ENCODE data around the gene RFT1. TPM values are rescaled to one million over a fixed set of nuclear protein-coding genes. Genes with fewer than 3 reads are reported as not detected.
A peak's percentile ranks its signal among the peaks of the same experiment; 100 is the strongest.
"Not testable (repeated sequence)": the region's sequence is repeated elsewhere in the genome, so short reads cannot be mapped to it uniquely, and the experiment has no call there.

The RFT1 gene
- total RNA-seq, 2 experiments from 2014 or later = 42.5 to 42.9 TPM

DNA sequence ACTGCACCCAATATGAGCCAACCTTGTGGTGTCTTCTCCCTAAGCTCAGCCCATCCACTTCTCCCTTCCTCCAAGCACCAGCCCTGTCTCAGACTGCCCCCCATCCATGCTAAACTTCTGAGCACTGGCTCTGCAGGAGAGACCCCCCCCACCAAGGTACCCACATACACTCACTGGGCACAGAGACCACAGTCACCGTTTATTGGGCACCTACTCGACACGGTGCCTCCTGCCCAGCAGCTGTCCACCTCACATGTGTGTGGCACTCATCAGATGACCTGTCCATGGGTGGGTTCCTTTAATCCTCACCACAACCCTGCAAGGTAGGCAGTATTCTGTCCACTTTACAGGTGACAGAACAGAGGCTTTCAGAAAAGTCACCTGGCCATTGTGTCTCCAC is 62.1 kb downstream of the RFT1 start:
- POLR2A ChIA-PET = no interaction called here
- CTCF ChIA-PET = interaction anchor here (1.2 kb wide), 1 partner anchor 49 kb away, joined by 3 read pairs; no protein-coding TSS in a partner anchor
- TF ChIP-seq, protein P1, sequence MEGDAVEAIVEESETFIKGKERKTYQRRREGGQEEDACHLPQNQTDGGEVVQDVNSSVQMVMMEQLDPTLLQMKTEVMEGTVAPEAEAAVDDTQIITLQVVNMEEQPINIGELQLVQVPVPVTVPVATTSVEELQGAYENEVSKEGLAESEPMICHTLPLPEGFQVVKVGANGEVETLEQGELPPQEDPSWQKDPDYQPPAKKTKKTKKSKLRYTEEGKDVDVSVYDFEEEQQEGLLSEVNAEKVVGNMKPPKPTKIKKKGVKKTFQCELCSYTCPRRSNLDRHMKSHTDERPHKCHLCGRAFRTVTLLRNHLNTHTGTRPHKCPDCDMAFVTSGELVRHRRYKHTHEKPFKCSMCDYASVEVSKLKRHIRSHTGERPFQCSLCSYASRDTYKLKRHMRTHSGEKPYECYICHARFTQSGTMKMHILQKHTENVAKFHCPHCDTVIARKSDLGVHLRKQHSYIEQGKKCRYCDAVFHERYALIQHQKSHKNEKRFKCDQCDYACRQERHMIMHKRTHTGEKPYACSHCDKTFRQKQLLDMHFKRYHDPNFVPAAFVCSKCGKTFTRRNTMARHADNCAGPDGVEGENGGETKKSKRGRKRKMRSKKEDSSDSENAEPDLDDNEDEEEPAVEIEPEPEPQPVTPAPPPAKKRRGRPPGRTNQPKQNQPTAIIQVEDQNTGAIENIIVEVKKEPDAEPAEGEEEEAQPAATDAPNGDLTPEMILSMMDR (IDR thresholded peaks at IDR 0.05) = no peak

DNA sequence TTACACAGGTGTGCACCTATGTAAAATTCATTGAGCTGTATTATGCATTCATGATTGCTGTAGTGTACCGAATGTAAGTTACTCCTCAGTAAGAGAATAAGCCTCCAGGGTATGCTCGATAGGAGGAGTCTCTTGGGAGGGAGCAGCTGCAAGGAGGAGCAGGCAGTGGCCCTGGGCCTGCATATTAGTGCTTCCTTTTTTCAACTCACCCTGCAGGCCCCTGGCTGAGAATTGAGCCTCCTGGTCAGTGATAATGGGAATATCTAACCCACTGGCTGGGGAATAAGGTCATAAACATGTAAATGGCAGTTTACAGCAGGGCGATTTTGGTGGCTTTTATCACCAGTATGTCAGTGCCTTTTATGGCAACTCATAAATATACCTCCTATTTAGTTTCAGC is 62.7 kb downstream of the RFT1 start:
- no peak for DNase-seq

More for the DNA sequence above, 62.1 kb downstream of the RFT1 start:
- no peak overlapping the region for H3K4me3 Mint-ChIP-seq
- H3K4me1 Mint-ChIP-seq (ENCODE audit: low read depth) = peaks cover 13% of the 10 kb centered on the region
- intact Hi-C loops (cut with micrococcal nuclease) = no loop called here
- no peaks in the 10 kb centered on the region for H3K36me3 Mint-ChIP-seq (ENCODE audit: low read depth)
- ATAC-seq (no peak), DNase-seq (no peak)
- peaks cover 3% of the 10 kb centered on the region for H3K27me3 Mint-ChIP-seq
- H3K9me3 Mint-ChIP-seq = no peaks in the 10 kb centered on the region
- H3K27ac Mint-ChIP-seq = no peak overlapping the region

DNA sequence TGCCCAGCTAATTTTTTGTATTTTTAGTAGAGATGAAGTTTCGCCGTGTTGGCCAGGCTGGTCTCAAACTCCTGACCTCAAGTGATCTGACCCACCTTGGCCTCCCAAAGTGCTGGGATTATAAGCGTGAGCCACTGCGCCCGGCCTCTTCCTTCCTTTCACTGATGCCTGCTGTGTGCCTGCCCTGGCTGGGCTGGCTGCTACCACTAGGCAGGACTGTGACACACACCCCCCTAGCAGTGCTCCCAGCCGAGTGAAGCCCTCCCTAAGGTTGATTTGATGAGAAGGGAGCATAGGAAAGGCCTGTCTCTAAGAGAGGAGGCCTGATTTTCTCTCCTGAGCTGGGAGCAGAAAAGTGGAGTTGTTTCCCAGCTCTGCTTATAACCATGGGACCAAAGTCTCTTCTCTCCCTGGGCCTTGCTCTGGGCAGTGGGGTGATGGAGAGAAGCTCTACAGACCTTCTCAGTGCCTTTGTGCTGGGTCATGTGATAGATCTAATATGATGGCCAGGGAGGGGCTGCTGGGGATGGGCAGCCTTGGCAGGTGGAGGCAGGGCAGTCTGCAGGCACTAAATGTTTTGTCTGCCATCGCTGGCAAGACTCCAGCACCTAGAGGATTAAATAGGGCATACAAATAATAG is 64.3 kb downstream of the RFT1 start:
- intact Hi-C loops (cut with micrococcal nuclease) = no loop called here
- Mint-ChIP-seq H3K9me3 (no peaks in the 10 kb centered on the region), H3K27ac (no peak overlapping the region), H3K36me3 (ENCODE audit: low read depth) (no peaks in the 10 kb centered on the region), H3K27me3 (peaks cover 5% of the 10 kb centered on the region), H3K4me3 (no peak overlapping the region), H3K4me1 (ENCODE audit: low read depth) (no peaks in the 10 kb centered on the region)
- DNase-seq (no peak), ATAC-seq (no peak)
- TF ChIP-seq, protein P1 (IDR thresholded peaks at IDR 0.05) = no peak
- ChIA-PET CTCF (no interaction called here), POLR2A (no interaction called here)

More for the DNA sequence above, 62.7 kb downstream of the RFT1 start:
- no peak for ATAC-seq
- no peak overlapping the region for H3K27ac Mint-ChIP-seq
- intact Hi-C loops (cut with micrococcal nuclease) = no loop called here
- no peak overlapping the region for H3K4me3 Mint-ChIP-seq
- no peaks in the 10 kb centered on the region for H3K36me3 Mint-ChIP-seq (ENCODE audit: low read depth)
- TF ChIP-seq, protein P1 (IDR thresholded peaks at IDR 0.05) = no peak
- H3K27me3 Mint-ChIP-seq = peaks cover 5% of the 10 kb centered on the region
- ChIA-PET POLR2A (no interaction called here), CTCF (interaction anchor here (1.2 kb wide), 1 partner anchor 50 kb away, joined by 3 read pairs; no protein-coding TSS in a partner anchor)
- H3K4me1 Mint-ChIP-seq (ENCODE audit: low read depth) = peaks cover 8% of the 10 kb centered on the region
- H3K9me3 Mint-ChIP-seq = no peaks in the 10 kb centered on the region

DNA sequence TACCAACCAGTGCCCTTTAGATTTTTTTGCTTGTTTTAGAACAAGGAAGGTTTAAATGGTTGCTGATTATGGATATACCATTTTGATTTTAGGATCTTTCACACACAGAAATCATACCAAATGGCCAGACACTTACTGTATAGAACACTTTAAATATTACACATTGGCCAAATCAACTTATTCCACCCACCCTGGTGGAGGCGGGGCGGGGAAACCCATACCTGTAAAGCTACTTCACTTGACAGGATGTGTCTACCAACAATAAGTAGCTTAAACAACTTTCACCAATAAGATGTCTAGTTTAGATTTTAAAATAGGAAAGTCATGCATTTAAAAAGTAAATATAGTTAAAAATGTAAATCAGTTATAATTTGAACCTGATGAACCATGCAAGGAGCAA is 67.3 kb downstream of the RFT1 start:
- Mint-ChIP-seq H3K27me3 (peaks cover 6% of the 10 kb centered on the region), H3K4me3 (no peak overlapping the region), H3K36me3 (ENCODE audit: low read depth) (no peaks in the 10 kb centered on the region), H3K4me1 (ENCODE audit: low read depth) (no peaks in the 10 kb centered on the region), H3K27ac (no peak overlapping the region), H3K9me3 (no peaks in the 10 kb centered on the region)
- DNase-seq (no peak), ATAC-seq (no peak)
- TF ChIP-seq, protein P1 (IDR thresholded peaks at IDR 0.05) = no peak
- intact Hi-C loops (cut with micrococcal nuclease) = no loop called here
- CTCF ChIA-PET = interaction anchor here (1.4 kb wide), 1 partner anchor 10 kb away, joined by 3 read pairs; no protein-coding TSS in a partner anchor
- POLR2A ChIA-PET = no interaction called here

DNA sequence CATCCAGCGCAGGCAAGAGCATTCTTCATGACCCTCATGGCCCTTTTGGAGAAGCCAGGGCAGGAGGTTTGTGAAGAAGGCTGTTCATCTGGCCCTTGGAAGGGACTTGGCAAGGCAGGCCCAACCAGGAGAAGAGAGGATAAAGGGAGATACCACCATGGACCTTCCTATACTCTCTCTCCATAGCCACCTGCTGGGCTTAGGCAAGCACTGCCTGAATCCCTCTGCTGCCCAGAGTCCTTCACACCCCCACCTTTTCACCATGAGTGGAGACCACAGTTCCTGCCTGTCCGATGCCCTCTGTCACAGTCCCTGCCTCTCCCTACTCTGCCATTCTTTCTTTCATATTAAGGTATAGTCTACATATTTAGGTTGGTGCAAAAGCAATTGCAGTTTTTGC is 73.8 kb downstream of the RFT1 start:
- no peaks in the 10 kb centered on the region for H3K36me3 Mint-ChIP-seq (ENCODE audit: low read depth)
- intact Hi-C loops (cut with micrococcal nuclease) = no loop called here
- no peaks in the 10 kb centered on the region for H3K4me1 Mint-ChIP-seq (ENCODE audit: low read depth)
- ATAC-seq (peak; percentile 49), DNase-seq (no peak)
- ChIA-PET POLR2A (no interaction called here), CTCF (interaction anchor here (1.0 to 1.5 kb wide), 2 partner anchors 17 to 82 kb away, joined by 3 read pairs; no protein-coding TSS in a partner anchor)
- H3K9me3 Mint-ChIP-seq = no peaks in the 10 kb centered on the region
- peaks cover 1% of the 10 kb centered on the region for H3K27me3 Mint-ChIP-seq
- TF ChIP-seq, protein P1 (IDR thresholded peaks at IDR 0.05) = peak; percentile 27
- no peak overlapping the region for H3K27ac Mint-ChIP-seq
- H3K4me3 Mint-ChIP-seq = no peak overlapping the region

DNA sequence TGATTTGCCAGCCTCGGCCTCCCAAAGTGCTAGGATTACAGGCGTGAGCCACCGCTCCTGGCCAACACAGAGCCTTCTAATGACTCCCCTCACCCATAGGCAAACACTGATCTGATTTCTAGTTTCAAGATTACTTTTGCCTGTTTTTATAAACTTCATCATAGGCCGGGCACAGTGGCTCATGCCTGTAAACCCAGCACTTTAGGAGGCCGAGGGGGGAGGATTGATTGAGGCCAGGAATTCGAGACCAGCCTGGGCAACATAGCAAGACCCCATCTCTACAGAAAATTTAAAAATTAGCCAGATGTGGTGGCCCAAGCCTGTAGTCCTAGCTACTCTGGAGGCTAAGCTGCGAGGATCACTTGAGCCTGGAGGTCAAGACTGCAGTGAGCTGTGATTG is 76.0 kb downstream of the RFT1 start:
- ATAC-seq; H3K4me1 Mint-ChIP-seq (ENCODE audit: low read depth); H3K9me3 Mint-ChIP-seq; H3K4me3 Mint-ChIP-seq; DNase-seq; H3K27ac Mint-ChIP-seq; intact Hi-C loops (cut with micrococcal nuclease); CTCF ChIA-PET; H3K27me3 Mint-ChIP-seq; H3K36me3 Mint-ChIP-seq (ENCODE audit: low read depth): not testable (repeated sequence)
- POLR2A ChIA-PET = interaction anchor here (0.7 kb wide), 1 partner anchor 70 kb away, joined by 4 read pairs; no protein-coding TSS in a partner anchor

Measured in activated CD8-positive, alpha-beta T cell treated with anti-CD3 and anti-CD28 coated beads for 36 hours (primary cell).